DND-41 (cell line): Measurements from ENCODE around the gene CERS2.

Experiments
- EZH2 ChIP-seq: IDR thresholded peaks from 3 replicates; pipeline ENCODE4 v1.6.1; 2012; ENCODE audit warnings: borderline replicate concordance, low read depth, mild to moderate bottlenecking, moderate library complexity, low read length, inconsistent platforms; ENCODE audit not compliant: severe bottlenecking
- TF ChIP-seq, protein P1 (sequence below): IDR thresholded peaks from 2 replicates; pipeline ENCODE4 v1.5.1; 2012; ENCODE audit warnings: borderline replicate concordance, low read length, moderate library complexity, mild to moderate bottlenecking; ENCODE audit not compliant: poor library complexity, severe bottlenecking; ENCODE audit errors: extremely low read depth

DNA sequence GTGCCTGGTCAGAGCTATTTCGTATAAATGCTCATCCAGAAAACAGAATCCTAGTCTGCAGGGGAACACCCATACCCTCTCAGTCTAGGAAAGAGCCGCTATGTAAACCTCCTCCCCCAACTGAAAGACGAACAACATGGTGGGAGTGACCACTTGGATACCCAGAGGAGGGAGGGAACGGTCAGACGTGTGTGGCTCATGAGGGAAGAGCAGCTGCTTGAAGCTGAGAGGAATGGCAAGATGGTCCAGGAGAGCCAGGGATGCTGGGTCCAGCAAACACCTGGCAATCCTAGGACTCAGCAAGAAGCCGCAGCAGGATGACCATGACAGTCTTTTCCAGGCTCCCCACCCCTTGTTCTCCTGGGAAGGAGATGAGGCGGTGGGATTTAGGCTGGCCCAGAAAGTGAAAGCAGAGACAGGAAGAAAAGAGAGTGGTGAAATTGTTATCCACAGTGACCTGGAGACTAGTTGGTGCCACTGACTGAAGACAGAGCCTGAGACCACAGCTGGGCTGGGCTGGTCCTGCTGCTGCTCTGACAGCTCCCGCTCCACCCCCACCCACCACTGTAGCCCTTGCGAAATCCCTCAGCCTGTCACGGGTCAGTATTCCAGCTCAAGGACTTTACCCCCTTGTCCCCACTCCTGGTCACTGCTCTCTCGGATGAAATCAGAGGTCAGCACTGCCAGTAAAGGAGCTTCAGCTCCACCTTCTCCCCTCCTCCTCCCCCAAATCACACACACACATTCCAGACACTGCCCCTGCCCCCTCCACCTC lies 3.6 kb downstream of the CERS2 start:
- TF ChIP-seq, protein P1, sequence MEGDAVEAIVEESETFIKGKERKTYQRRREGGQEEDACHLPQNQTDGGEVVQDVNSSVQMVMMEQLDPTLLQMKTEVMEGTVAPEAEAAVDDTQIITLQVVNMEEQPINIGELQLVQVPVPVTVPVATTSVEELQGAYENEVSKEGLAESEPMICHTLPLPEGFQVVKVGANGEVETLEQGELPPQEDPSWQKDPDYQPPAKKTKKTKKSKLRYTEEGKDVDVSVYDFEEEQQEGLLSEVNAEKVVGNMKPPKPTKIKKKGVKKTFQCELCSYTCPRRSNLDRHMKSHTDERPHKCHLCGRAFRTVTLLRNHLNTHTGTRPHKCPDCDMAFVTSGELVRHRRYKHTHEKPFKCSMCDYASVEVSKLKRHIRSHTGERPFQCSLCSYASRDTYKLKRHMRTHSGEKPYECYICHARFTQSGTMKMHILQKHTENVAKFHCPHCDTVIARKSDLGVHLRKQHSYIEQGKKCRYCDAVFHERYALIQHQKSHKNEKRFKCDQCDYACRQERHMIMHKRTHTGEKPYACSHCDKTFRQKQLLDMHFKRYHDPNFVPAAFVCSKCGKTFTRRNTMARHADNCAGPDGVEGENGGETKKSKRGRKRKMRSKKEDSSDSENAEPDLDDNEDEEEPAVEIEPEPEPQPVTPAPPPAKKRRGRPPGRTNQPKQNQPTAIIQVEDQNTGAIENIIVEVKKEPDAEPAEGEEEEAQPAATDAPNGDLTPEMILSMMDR: no peak
- no peak for TF ChIP-seq EZH2
